ENCODE measurements around the gene VPS26B.

DNA sequence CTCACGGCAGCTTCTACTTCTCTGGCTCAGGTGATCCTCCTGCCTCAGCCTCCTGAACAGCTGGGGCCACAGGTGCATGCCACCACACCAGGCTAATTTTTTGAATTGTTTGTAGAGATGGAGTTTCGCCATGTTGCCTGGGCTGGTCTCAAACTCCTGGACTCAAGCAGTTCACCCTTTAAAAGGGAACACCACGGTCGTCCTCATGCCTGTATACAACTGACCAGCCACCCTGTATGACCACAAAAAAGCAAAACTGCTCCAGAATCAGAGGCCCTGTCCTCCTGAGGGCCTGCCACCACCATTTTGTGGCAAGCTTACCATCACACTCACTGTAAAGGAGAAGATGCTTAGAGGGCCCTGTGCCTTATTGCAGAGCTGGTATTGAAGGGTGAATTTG, 53.9 kb downstream of the VPS26B start:
- TF ChIP-seq, protein P1, sequence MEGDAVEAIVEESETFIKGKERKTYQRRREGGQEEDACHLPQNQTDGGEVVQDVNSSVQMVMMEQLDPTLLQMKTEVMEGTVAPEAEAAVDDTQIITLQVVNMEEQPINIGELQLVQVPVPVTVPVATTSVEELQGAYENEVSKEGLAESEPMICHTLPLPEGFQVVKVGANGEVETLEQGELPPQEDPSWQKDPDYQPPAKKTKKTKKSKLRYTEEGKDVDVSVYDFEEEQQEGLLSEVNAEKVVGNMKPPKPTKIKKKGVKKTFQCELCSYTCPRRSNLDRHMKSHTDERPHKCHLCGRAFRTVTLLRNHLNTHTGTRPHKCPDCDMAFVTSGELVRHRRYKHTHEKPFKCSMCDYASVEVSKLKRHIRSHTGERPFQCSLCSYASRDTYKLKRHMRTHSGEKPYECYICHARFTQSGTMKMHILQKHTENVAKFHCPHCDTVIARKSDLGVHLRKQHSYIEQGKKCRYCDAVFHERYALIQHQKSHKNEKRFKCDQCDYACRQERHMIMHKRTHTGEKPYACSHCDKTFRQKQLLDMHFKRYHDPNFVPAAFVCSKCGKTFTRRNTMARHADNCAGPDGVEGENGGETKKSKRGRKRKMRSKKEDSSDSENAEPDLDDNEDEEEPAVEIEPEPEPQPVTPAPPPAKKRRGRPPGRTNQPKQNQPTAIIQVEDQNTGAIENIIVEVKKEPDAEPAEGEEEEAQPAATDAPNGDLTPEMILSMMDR (conservative IDR thresholded peaks at IDR 0.05), result no peak
- TF ChIP-seq EZH2 (IDR thresholded peaks at IDR 0.05; ENCODE audit: low read depth), result no peak

Measured in PC-9 (cell line).